ENCODE data around the gene ACVR1. TPM values are rescaled to one million over a fixed set of nuclear protein-coding genes. Genes with fewer than 3 reads are reported as not detected.

Gene ACVR1
- polyA plus RNA-seq, 1 of the 3 experiments (the other 2 are of a cell fraction), result 22.4 TPM

- Histone ChIP-seq H3K27me3 (ENCODE audit: insufficient read depth) (no peaks in the 10 kb centered on the region), H2AFZ (ENCODE audit: low read depth) (no peak overlapping the region), H3K4me1 (ENCODE audit: control insufficient read depth in 1 of 2, insufficient read depth in 2 of 2, low read depth in 1 of 2, low read length in 1 of 2) (no peaks in the 10 kb centered on the region), H3K9ac (no peak overlapping the region), H3K27ac (ENCODE audit: low read depth in 2 of 2, low read length in 1 of 2) (no peak overlapping the region), H3K9me2 (no peaks in the 10 kb centered on the region), H4K20me1 (ENCODE audit: insufficient read depth) (peaks cover 5% of the 10 kb centered on the region; the same call in 1 of the 2 replicates), H3K79me2 (ENCODE audit: insufficient read depth) (peaks cover 17% of the 10 kb centered on the region; the same call in 1 of the 2 replicates), H3F3A (replicated peaks; ENCODE audit: insufficient read depth) (no peaks in the 10 kb centered on the region), H3K4me3 (ENCODE audit: low read depth in 2 of 2, low read length in 1 of 2) (no peak overlapping the region), H3K36me3 (replicated peaks in 1 of 2; ENCODE audit: control insufficient read depth in 1 of 2, insufficient read depth in 2 of 2, low read length in 1 of 2) (peaks cover 20 to 22% of the 10 kb centered on the region in 2 experiments), H3K4me2 (no peak overlapping the region), H3K9me3 (no peaks in the 10 kb centered on the region)
- TF ChIP-seq RCOR1 (IDR thresholded peaks at IDR 0.05; ENCODE audit: low read length) (no peak), FOXM1 (IDR thresholded peaks at IDR 0.05; ENCODE audit: low read depth) (no peak), TEAD4 (IDR thresholded peaks at IDR 0.05; ENCODE audit: borderline replicate concordance, insufficient read depth) (no peak), RAD21 (IDR thresholded peaks at IDR 0.05; ENCODE audit: low read length) (no peak), USF1 (IDR thresholded peaks at IDR 0.05; ENCODE audit: borderline replicate concordance, low read depth) (no peak), YY1 (IDR thresholded peaks at IDR 0.05; ENCODE audit: low read depth) (no peak), MXI1 (IDR thresholded peaks at IDR 0.05; ENCODE audit: low read depth, low read length) (no peak), RXRA (IDR thresholded peaks at IDR 0.05; ENCODE audit: borderline replicate concordance, low read depth) (no peak), ZBTB33 (IDR thresholded peaks at IDR 0.05; ENCODE audit: borderline replicate concordance, low read depth) (no peak), CHD2 (IDR thresholded peaks at IDR 0.05; ENCODE audit: low read length, partially characterized antibody) (no peak), TAF1 (IDR thresholded peaks at IDR 0.05; ENCODE audit: borderline replicate concordance, low read depth, low read length) (no peak), RFX5 (IDR thresholded peaks at IDR 0.05; ENCODE audit: low read length) (no peak), USF2 (IDR thresholded peaks at IDR 0.05; ENCODE audit: borderline replicate concordance, low read depth, low read length) (no peak)
- POLR2A ChIA-PET, result no interaction called here
- CTCF ChIA-PET, result interaction anchor here (0.8 kb wide), 1 partner anchor 58 kb away, joined by 3 read pairs; the partner anchor contains the start of gene ACVR1
- WGBS (ENCODE audit: low lambda C conversion rate), result 94% methylated on average over 7 of the region's 7 CpGs
- DNase-seq, result no peak
Observed at GRCh38 chr2:157818227-157818626, 57.9 kb downstream of the ACVR1 start.

GRCh38 chr2:157815421-157815820 lies 60.7 kb downstream of the ACVR1 start:
- Histone ChIP-seq H3K9me2 (no peaks in the 10 kb centered on the region), H3K4me2 (no peak overlapping the region), H3K79me2 (ENCODE audit: insufficient read depth) (peaks cover 9% of the 10 kb centered on the region; the same call in 1 of the 2 replicates), H3K4me1 (ENCODE audit: control insufficient read depth in 1 of 2, insufficient read depth in 2 of 2, low read depth in 1 of 2, low read length in 1 of 2) (no peaks in the 10 kb centered on the region), H2AFZ (ENCODE audit: low read depth) (no peak overlapping the region), H3K9me3 (no peaks in the 10 kb centered on the region), H3K9ac (no peak overlapping the region), H3K4me3 (ENCODE audit: low read depth in 2 of 2, low read length in 1 of 2) (no peak overlapping the region), H3K27ac (ENCODE audit: low read depth in 2 of 2, low read length in 1 of 2) (no peak overlapping the region), H3K36me3 (replicated peaks in 1 of 2; ENCODE audit: control insufficient read depth in 1 of 2, insufficient read depth in 2 of 2, low read length in 1 of 2) (peaks cover 28 to 41% of the 10 kb centered on the region in 2 experiments), H3K27me3 (ENCODE audit: insufficient read depth) (no peaks in the 10 kb centered on the region), H3F3A (replicated peaks; ENCODE audit: insufficient read depth) (no peaks in the 10 kb centered on the region), H4K20me1 (ENCODE audit: insufficient read depth) (peaks cover 5% of the 10 kb centered on the region; the same call in 1 of the 2 replicates)
- ChIA-PET POLR2A (no interaction called here), CTCF (no interaction called here)
- 92% methylated on average over 1 of the region's 1 CpG for WGBS (ENCODE audit: low lambda C conversion rate)
- no peak for DNase-seq
- TF ChIP-seq TCF12 (IDR thresholded peaks at IDR 0.05) (no peak), ZBTB33 (IDR thresholded peaks at IDR 0.05; ENCODE audit: borderline replicate concordance, low read depth) (no peak), EP300 (IDR thresholded peaks at IDR 0.05; ENCODE audit: borderline replicate concordance in 1 of 2, low read depth in 1 of 2, low read length in 1 of 2) (no peak), USF2 (IDR thresholded peaks at IDR 0.05; ENCODE audit: borderline replicate concordance, low read depth, low read length) (no peak), ELF1 (IDR thresholded peaks at IDR 0.05) (no peak), MEF2A (IDR thresholded peaks at IDR 0.05; ENCODE audit: borderline replicate concordance, low read depth) (no peak), NFIC (IDR thresholded peaks at IDR 0.05; ENCODE audit: borderline replicate concordance) (no peak), FOSL2 (IDR thresholded peaks at IDR 0.05; ENCODE audit: borderline replicate concordance, low read depth) (no peak), FOXM1 (IDR thresholded peaks at IDR 0.05; ENCODE audit: low read depth) (no peak), EZH2phosphoT487 (IDR thresholded peaks at IDR 0.05; ENCODE audit: borderline replicate concordance, low read depth) (no peak), MAX (IDR thresholded peaks at IDR 0.05; ENCODE audit: low read depth) (no peak)

Measured in SK-N-SH (cell line).